Measurements from ENCODE around the gene ANP32A.

The ANP32A gene

GRCh38 chr15:68749793-68750192 lies 70.9 kb downstream of the ANP32A start:
- no peak for DNase-seq (ENCODE audit: low read depth)
- TF ChIP-seq CTCF (conservative IDR thresholded peaks at IDR 0.05; ENCODE audit: low read depth, low read length), result no peak

DNA sequence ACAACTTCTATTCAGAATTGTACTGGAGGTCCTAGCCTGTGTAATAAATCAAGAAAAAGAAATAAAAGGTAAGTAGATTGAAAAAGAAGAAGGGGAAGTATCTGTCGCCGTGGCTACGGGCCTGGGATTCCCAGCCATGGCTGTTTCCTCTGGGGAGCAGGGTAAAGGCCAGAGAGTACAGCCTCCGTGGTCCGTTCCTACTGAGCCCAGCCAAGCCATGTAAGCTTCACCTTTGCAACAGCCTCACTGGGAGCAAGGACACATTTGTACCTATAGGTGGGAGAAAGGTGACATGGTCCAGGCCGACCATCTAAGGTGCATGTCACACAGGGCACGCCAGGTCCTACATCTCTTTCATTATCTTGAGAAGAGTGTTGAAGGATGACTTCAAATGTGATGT lies 71.3 kb downstream of the ANP32A start:
- no peak overlapping the region for H3K4me3 ChIP-seq (ENCODE audit: low read depth, low read length)
- no peak for DNase-seq (ENCODE audit: low read depth)
- TF ChIP-seq CTCF (conservative IDR thresholded peaks at IDR 0.05; ENCODE audit: low read depth, low read length), result no peak

More at GRCh38 chr15:68749793-68750192, 70.9 kb downstream of the ANP32A start:
- no peak overlapping the region for H3K4me3 ChIP-seq (ENCODE audit: low read depth, low read length)

- no peak overlapping the region for H3K4me3 ChIP-seq (ENCODE audit: low read depth, low read length)
- no peak for DNase-seq (ENCODE audit: low read depth)
- no peak for TF ChIP-seq CTCF (conservative IDR thresholded peaks at IDR 0.05; ENCODE audit: low read depth, low read length)
Measured at GRCh38 chr15:68743256-68743655, 77.4 kb downstream of the ANP32A start.

GRCh38 chr15:68739390-68740080 lies 81.2 kb downstream of the ANP32A start:
- no peak for DNase-seq (ENCODE audit: low read depth)
- no peak overlapping the region for H3K4me3 ChIP-seq (ENCODE audit: low read depth, low read length)
- TF ChIP-seq CTCF (conservative IDR thresholded peaks at IDR 0.05; ENCODE audit: low read depth, low read length), result no peak

DNA sequence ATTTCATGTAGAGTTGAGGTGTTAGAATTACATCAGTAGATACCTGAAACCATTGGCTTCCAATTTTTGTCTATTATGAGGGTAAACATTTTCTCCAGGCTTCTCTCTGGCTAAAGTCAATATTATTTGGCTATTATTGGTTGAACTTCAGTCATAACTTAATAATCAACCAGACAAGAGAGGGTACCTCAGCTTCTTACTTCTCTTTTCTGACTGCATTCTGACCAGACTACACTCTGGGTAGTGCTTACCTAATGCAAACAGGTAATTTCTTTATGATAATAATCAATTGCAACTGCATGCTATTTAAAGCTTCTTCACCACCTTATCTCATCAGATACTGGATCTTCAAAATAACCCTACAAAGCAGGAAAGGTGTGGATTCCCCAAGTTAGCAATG lies 85.1 kb downstream of the ANP32A start:
- DNase-seq (ENCODE audit: low read depth), result no peak
- no peak overlapping the region for H3K4me3 ChIP-seq (ENCODE audit: low read depth, low read length)
- TF ChIP-seq CTCF (conservative IDR thresholded peaks at IDR 0.05; ENCODE audit: low read depth, low read length), result no peak

GRCh38 chr15:68734881-68735280 lies 85.8 kb downstream of the ANP32A start:
- H3K4me3 ChIP-seq (ENCODE audit: low read depth, low read length), result no peak overlapping the region
- no peak for DNase-seq (ENCODE audit: low read depth)
- no peak for TF ChIP-seq CTCF (conservative IDR thresholded peaks at IDR 0.05; ENCODE audit: low read depth, low read length)

DNA sequence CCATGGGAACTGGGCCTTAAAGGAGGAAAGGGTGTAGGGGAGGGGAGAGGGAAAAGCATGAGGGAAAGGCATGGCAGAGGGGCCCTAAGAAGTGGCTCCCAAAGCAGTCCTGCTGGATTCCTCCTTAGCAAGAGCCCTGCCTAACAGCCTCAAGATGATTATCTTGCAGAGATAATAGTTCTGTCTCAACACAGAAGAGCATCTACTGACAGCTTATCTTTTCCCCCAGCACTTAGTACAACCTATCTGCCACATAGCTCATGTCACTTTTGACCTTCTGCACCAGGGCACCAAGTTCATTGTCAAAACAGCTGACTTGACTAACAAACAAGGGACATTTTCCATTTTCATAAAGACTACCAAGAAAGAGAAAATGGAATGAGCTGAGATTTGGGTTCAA lies 86.3 kb downstream of the ANP32A start:
- no peak for TF ChIP-seq CTCF (conservative IDR thresholded peaks at IDR 0.05; ENCODE audit: low read depth, low read length)
- H3K4me3 ChIP-seq (ENCODE audit: low read depth, low read length), result no peak overlapping the region
- no peak for DNase-seq (ENCODE audit: low read depth)

All from choroid plexus epithelial cell (primary cell).